Measurements from ENCODE around the gene NTN3. TPM values are rescaled to one million over a fixed set of nuclear protein-coding genes. Genes with fewer than 3 reads are reported as not detected.

Gene NTN3
- total RNA-seq, 6 experiments from 2014 or later, result 0.39 to 2.1 (median 1.2) TPM

GRCh38 chr16:2519711-2520080 is 48.6 kb downstream of the NTN3 start:
- peaks cover 0 to 73% (median 40%) of the 10 kb centered on the region in 4 donors for H3K4me1 ChIP-seq
- H3K4me3 ChIP-seq, result peak overlapping the region; percentile 49 to 73 (median 59)
- no peaks in the 10 kb centered on the region for H3K27me3 ChIP-seq
- H3K27ac ChIP-seq, result peak overlapping the region; percentile 54 to 80 (median 56)
- no peak for ATAC-seq
- no peaks in the 10 kb centered on the region for H3K9me3 ChIP-seq
- peak in 1 of 3 donors; percentile 68 for DNase-seq
- peaks cover 0 to 8% (median 0%) of the 10 kb centered on the region in 4 donors for H3K36me3 ChIP-seq
- TF ChIP-seq CTCF (IDR thresholded peaks at IDR 0.05), result no peak
- no peak for TF ChIP-seq POLR2A (IDR thresholded peaks at IDR 0.05)
- intact Hi-C loops (cut with DNase I), result no loop called here
- WGBS (ENCODE audit: insufficient coverage, low coverage, low lambda C conversion rate, missing lambda C conversion rate), result 51% methylated on average over 20 of the region's 22 CpGs

GRCh38 chr16:2520097-2520783 is 49.1 kb downstream of the NTN3 start, which contains the start of gene AMDHD2:
Gene AMDHD2, plus strand, starts transcription at chr16:2520371. Its CDS starts 88 bp downstream, at chr16:2520459.
- DNase-seq (peak; percentile 91 to 92 (median 92)), ATAC-seq (peak; percentile 62 to 68 (median 64))
- H3K4me1 ChIP-seq, result peaks cover 0 to 73% (median 41%) of the 10 kb centered on the region in 4 donors
- no peaks in the 10 kb centered on the region for H3K27me3 ChIP-seq
- WGBS (ENCODE audit: insufficient coverage, low coverage, low lambda C conversion rate, missing lambda C conversion rate), result 2% methylated on average over 9 of the region's 83 CpGs
- peak; percentile 32 for TF ChIP-seq POLR2A (IDR thresholded peaks at IDR 0.05)
- TF ChIP-seq CTCF (IDR thresholded peaks at IDR 0.05), result no peak
- intact Hi-C loops (cut with DNase I), result no loop called here
- peak within 1 kb of the TSS; percentile 56 to 83 (median 80) for H3K27ac ChIP-seq
- H3K9me3 ChIP-seq, result no peaks in the 10 kb centered on the region
- H3K36me3 ChIP-seq, result peaks cover 0 to 8% (median 0%) of the 10 kb centered on the region in 4 donors
- peak within 1 kb of the TSS; percentile 49 to 73 (median 59) for H3K4me3 ChIP-seq

GRCh38 chr16:2520784-2521531 is 49.9 kb downstream of the NTN3 start:
- TF ChIP-seq CTCF (IDR thresholded peaks at IDR 0.05) (no peak), POLR2A (IDR thresholded peaks at IDR 0.05) (no peak)
- Histone ChIP-seq H3K4me1 (peaks cover 0 to 70% (median 37%) of the 10 kb centered on the region in 4 donors), H3K4me3 (peak overlapping the region; percentile 49 to 73 (median 59)), H3K27me3 (no peaks in the 10 kb centered on the region), H3K9me3 (no peaks in the 10 kb centered on the region), H3K36me3 (peaks cover 0 to 8% (median 0%) of the 10 kb centered on the region in 4 donors), H3K27ac (peak overlapping the region; percentile 40 to 83 (median 80))
- ATAC-seq (peak in 1 of 4 donors; percentile 6), DNase-seq (peak; percentile 48 to 69 (median 55))
- WGBS (ENCODE audit: insufficient coverage, low coverage, low lambda C conversion rate, missing lambda C conversion rate), result 24% methylated on average over 13 of the region's 41 CpGs
- intact Hi-C loops (cut with DNase I), result no loop called here

Small RNA genes lying within 50 kb of the gene (microRNA-seq; reads per million reads assigned to microRNA genes)
- gene MIR6767 (0 reads per million in 2 donors), gene MIR6768 (0 reads per million in 2 donors)

Small RNA genes lying within 50 kb of the gene (small RNA-seq; reads per million reads assigned to genes)
- gene AC093525.1, result 0 reads per million in 2 experiments
- 0 reads per million in 2 experiments for gene MIR6768

Other genes starting within 250 kb of the NTN3 start
- 10 to 100 TPM in 4 of 6 experiments, 1 to 10 TPM in 2; 8.9 to 11.3 (median 10.4) TPM for gene E4F1, start 247.7 kb upstream of the NTN3 start, total RNA-seq
- 1 to 10 TPM in 1 of 6 experiments, under 1 TPM in 4, not detected in 1; 0.31 to 1.1 (median 0.40) TPM for gene DNASE1L2, start 234.9 kb upstream of the NTN3 start, total RNA-seq
- 100 to 1,000 TPM in 2 of 6 experiments, 10 to 100 TPM in 4; 68.1 to 150 (median 85.5) TPM for gene ECI1, start 219.7 kb upstream of the NTN3 start, total RNA-seq
- 10 to 100 TPM; 29.0 to 61.9 (median 38.9) TPM for gene RNPS1, start 203.2 kb upstream of the NTN3 start, total RNA-seq
- 1 to 10 TPM; 1.2 to 2.9 (median 2.1) TPM for gene ABCA3, start 130.6 kb upstream of the NTN3 start, total RNA-seq
- 1 to 10 TPM; 1.3 to 2.7 (median 1.7) TPM for gene CCNF, start 41.9 kb upstream of the NTN3 start, total RNA-seq
- 1 to 10 TPM in 3 of 6 experiments, under 1 TPM in 3; 0.35 to 2.8 (median 0.87) TPM for gene TEDC2, start 11.2 kb upstream of the NTN3 start, total RNA-seq
- 10 to 100 TPM; 14.9 to 22.7 (median 17.5) TPM for gene TBC1D24, start 3.8 kb downstream of the NTN3 start, total RNA-seq
- gene ATP6V0C, start 42.7 kb downstream of the NTN3 start, total RNA-seq, result 100 to 1,000 TPM in 1 of 6 experiments, 10 to 100 TPM in 5; 71.5 to 100 (median 79.4) TPM
- 10 to 100 TPM; 12.3 to 24.9 (median 21.4) TPM for gene AMDHD2, start 49.1 kb downstream of the NTN3 start, total RNA-seq
- gene CEMP1, start 60.1 kb downstream of the NTN3 start, total RNA-seq, result under 1 TPM in 2 of 6 experiments, not detected in 4; 0.22 to 0.29 TPM
- 10 to 100 TPM; 20.7 to 28.3 (median 24.5) TPM for gene PDPK1, start 66.7 kb downstream of the NTN3 start, total RNA-seq
- 10 to 100 TPM in 4 of 6 experiments, 1 to 10 TPM in 2; 7.3 to 22.8 (median 11.1) TPM for gene KCTD5, start 211.2 kb downstream of the NTN3 start, total RNA-seq
- under 1 TPM in 4 of 6 experiments, not detected in 2; 0.13 to 0.98 (median 0.49) TPM for gene PRSS27, start 248.9 kb downstream of the NTN3 start, total RNA-seq